CD14-positive monocyte (primary cell): Measurements from ENCODE around the gene PRH1. TPM values are rescaled to one million over a fixed set of nuclear protein-coding genes. Genes with fewer than 3 reads are reported as not detected.

Experiments
- DNase-seq, 3 donors: peaks; one replicate each; pipeline ENCODE4 v3.0.0-alpha.2; 2011 to 2022
- H2AFZ ChIP-seq: 2 replicates; pipeline ENCODE4 v1.6.0; 2012; ENCODE audit warnings: mild to moderate bottlenecking, low read depth, low read length, inconsistent platforms; ENCODE audit not compliant: insufficient read depth, poor library complexity, severe bottlenecking
- H3K27ac ChIP-seq, 2 donors: 1 replicate in 1 of 2; 2 replicates in 1 of 2; pipeline ENCODE4 v1.5.1; 2012 to 2013; ENCODE audit warnings: low read length in 2 of 2, control low read depth in 1 of 2, inconsistent platforms in 1 of 2, low read depth in 1 of 2, mild to moderate bottlenecking in 1 of 2
- H3K27me3 ChIP-seq, 2 donors: one replicate each; pipeline versions ENCODE4 v1.6.0 to v1.6.1; 2011 to 2013; ENCODE audit warnings: low read length in 2 of 2; ENCODE audit not compliant: control insufficient read depth in 2 of 2, insufficient read depth in 2 of 2
- H3K36me3 ChIP-seq, 2 donors: replicated peaks in 1 of 2; 1 replicate in 1 of 2; 2 replicates in 1 of 2; pipeline versions ENCODE4 v1.5.1 to v1.6.1; 2012 to 2013; ENCODE audit warnings: low read length in 2 of 2, control low read depth in 1 of 2, inconsistent platforms in 1 of 2, mild to moderate bottlenecking in 1 of 2; ENCODE audit not compliant: insufficient read depth in 2 of 2, control insufficient read depth in 1 of 2
- H3K4me1 ChIP-seq, 2 donors: 1 replicate in 1 of 2; 2 replicates in 1 of 2; pipeline versions ENCODE4 v1.5.1 to v1.6.1; 2012 to 2013; ENCODE audit warnings: low read length in 2 of 2, control low read depth in 1 of 2, inconsistent platforms in 1 of 2, mild to moderate bottlenecking in 1 of 2, moderate library complexity in 1 of 2; ENCODE audit not compliant: insufficient read depth in 2 of 2, control insufficient read depth in 1 of 2
- H3K4me2 ChIP-seq: replicated peaks from 2 replicates; pipeline ENCODE3; 2012; ENCODE audit warnings: low read length, moderate library complexity, mild to moderate bottlenecking; ENCODE audit not compliant: poor library complexity, severe bottlenecking; ENCODE audit errors: extremely low read depth
- H3K4me3 ChIP-seq, 3 experiments: fragments of 200-600 bp in 1 of 3; sonication (generic) in 1 of 3; replicated peaks in 1 of 3; 1 replicate in 2 of 3; 2 replicates in 1 of 3; pipeline ENCODE4 v1.5.1; 2011 to 2013; ENCODE audit warnings: low read length in 3 of 3, mild to moderate bottlenecking in 3 of 3, control low read depth in 2 of 3, low read depth in 2 of 3, inconsistent platforms in 1 of 3, moderate library complexity in 1 of 3
- H3K79me2 ChIP-seq: 2 replicates; pipeline ENCODE4 v1.6.0; 2012; ENCODE audit warnings: mild to moderate bottlenecking, control low read depth, inconsistent platforms, low read length, moderate library complexity; ENCODE audit not compliant: insufficient read depth
- H3K9ac ChIP-seq: 2 replicates; pipeline ENCODE4 v1.6.0; 2017; ENCODE audit warnings: low read length, mild to moderate bottlenecking; ENCODE audit not compliant: insufficient read depth, poor library complexity, severe bottlenecking
- H3K9me3 ChIP-seq, 2 donors: replicated peaks in 1 of 2; 1 replicate in 1 of 2; 2 replicates in 1 of 2; pipeline versions ENCODE4 v1.5.1 to v1.6.1; 2012 to 2013; ENCODE audit warnings: low read length in 2 of 2, control low read depth in 1 of 2; ENCODE audit not compliant: control insufficient read depth in 1 of 2, insufficient read depth in 1 of 2
- H4K20me1 ChIP-seq: 2 replicates; pipeline ENCODE4 v1.6.0; 2012; ENCODE audit warnings: mild to moderate bottlenecking, low read length, control low read depth, moderate library complexity; ENCODE audit not compliant: insufficient read depth
- H3K27ac Mint-ChIP-seq, 7 donors: one replicate each; pipeline ENCODE4 v1.8.0; 2020; ENCODE audit warnings: mild to moderate bottlenecking in 7 of 7, mixed read lengths in 7 of 7, moderate library complexity in 6 of 7, inconsistent platforms in 2 of 7
- H3K27me3 Mint-ChIP-seq, 3 donors: one replicate each; pipeline ENCODE4 v1.8.0; 2021 to 2022; ENCODE audit warnings: low read depth in 3 of 3, mild to moderate bottlenecking in 3 of 3, mixed read lengths in 3 of 3, moderate library complexity in 3 of 3, inconsistent platforms in 1 of 3
- H3K36me3 Mint-ChIP-seq, 2 donors: one replicate each; pipeline ENCODE4 v1.8.0; 2020; ENCODE audit warnings: mixed read lengths in 2 of 2, inconsistent platforms in 1 of 2, mild to moderate bottlenecking in 1 of 2
- H3K4me1 Mint-ChIP-seq: one replicate; pipeline ENCODE4 v1.8.0; 2020; ENCODE audit warnings: mild to moderate bottlenecking, mixed read lengths
- H3K4me3 Mint-ChIP-seq, 2 donors: one replicate each; pipeline ENCODE4 v1.8.0; 2020; ENCODE audit warnings: mild to moderate bottlenecking in 2 of 2, mixed read lengths in 2 of 2, moderate library complexity in 1 of 2
- H3K9me3 Mint-ChIP-seq, 7 donors: one replicate each; pipeline ENCODE4 v1.8.0; 2020 to 2022; ENCODE audit warnings: mixed read lengths in 7 of 7, mild to moderate bottlenecking in 6 of 7, moderate library complexity in 6 of 7, inconsistent platforms in 2 of 7
- WGBS: methylation state at CpG from one replicate; pipeline ENCODE4 v1.1.5; 2013; ENCODE audit warnings: missing lambda C conversion rate; ENCODE audit not compliant: insufficient coverage; 5-methylcytosine and 5-hydroxymethylcytosine counted together
- intact Hi-C, 2 donors: fragments of 100-400 bp; cut with micrococcal nuclease; formaldehyde crosslinking; loops; one replicate each; pipeline versions ENCODE4 v1.15.0 to v1.15.1; 2023
- polyA plus RNA-seq, 3 donors: library from polyadenylated mRNA; depleted of rRNA in 1 of 3; unstranded in 2 of 3; stranded (reverse) in 1 of 3; fragments of 300-500 nt in 2 of 3; fragments of >200 nt in 1 of 3; fragmentation: Illumina TruSeq in 2 of 3; gene quantifications; 1 replicate in 2 of 3; 2 replicates in 1 of 3; pipeline ENCODE4 v1.2.3, GENCODE V29; 2012 to 2021
- TF ChIP-seq, protein P1 (sequence below): fragments of 200-600 bp; IDR thresholded peaks from one replicate; pipeline ENCODE4 v1.8.0; 2022; ENCODE audit warnings: antibody characterized with exemption, mild to moderate bottlenecking

The PRH1 gene
- polyA plus RNA-seq, 3 donors: 1.9 to 3.5 (median 2.9) TPM

DNA sequence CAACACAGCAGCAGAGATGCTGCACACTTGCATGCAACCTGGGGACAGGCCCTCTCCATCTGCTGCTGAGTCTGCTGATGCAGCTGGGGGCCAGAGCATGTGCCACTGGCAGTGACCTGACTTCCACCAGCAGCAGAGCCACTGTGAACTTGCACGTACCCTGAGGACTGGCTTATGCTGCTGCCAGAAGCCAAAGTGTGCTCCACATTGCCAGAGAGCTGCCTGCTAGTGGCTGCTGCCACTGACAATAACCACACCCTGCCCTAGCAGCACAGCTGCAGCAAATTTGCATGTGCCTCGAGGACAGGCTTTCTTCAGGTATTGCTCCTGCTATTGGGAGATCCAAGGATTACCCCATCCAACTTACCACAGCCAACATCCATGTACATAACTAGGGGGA lies 30.3 kb downstream of the PRH1 start:
- DNase-seq: no peak
- H3K27me3 Mint-ChIP-seq: no peaks in the 10 kb centered on the region
- no peak overlapping the region for H3K4me3 Mint-ChIP-seq
- Histone ChIP-seq H3K27ac (no peak overlapping the region), H3K4me1 (no peaks in the 10 kb centered on the region), H3K9me3 (peaks cover 20 to 30% of the 10 kb centered on the region in 2 donors), H3K79me2 (no peaks in the 10 kb centered on the region), H2AFZ (no peak overlapping the region), H4K20me1 (no peaks in the 10 kb centered on the region), H3K4me2 (no peak overlapping the region), H3K36me3 (no peaks in the 10 kb centered on the region), H3K4me3 (no peak overlapping the region), H3K27me3 (no peaks in the 10 kb centered on the region), H3K9ac (no peak overlapping the region)
- intact Hi-C loops: no loop called here
- peaks cover 8 to 13% of the 10 kb centered on the region in 2 donors for H3K36me3 Mint-ChIP-seq
- WGBS: 100% methylated on average over 2 of the region's 2 CpGs
- H3K27ac Mint-ChIP-seq: no peak overlapping the region
- TF ChIP-seq, protein P1, sequence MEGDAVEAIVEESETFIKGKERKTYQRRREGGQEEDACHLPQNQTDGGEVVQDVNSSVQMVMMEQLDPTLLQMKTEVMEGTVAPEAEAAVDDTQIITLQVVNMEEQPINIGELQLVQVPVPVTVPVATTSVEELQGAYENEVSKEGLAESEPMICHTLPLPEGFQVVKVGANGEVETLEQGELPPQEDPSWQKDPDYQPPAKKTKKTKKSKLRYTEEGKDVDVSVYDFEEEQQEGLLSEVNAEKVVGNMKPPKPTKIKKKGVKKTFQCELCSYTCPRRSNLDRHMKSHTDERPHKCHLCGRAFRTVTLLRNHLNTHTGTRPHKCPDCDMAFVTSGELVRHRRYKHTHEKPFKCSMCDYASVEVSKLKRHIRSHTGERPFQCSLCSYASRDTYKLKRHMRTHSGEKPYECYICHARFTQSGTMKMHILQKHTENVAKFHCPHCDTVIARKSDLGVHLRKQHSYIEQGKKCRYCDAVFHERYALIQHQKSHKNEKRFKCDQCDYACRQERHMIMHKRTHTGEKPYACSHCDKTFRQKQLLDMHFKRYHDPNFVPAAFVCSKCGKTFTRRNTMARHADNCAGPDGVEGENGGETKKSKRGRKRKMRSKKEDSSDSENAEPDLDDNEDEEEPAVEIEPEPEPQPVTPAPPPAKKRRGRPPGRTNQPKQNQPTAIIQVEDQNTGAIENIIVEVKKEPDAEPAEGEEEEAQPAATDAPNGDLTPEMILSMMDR: no peak
- no peaks in the 10 kb centered on the region for H3K4me1 Mint-ChIP-seq
- peaks cover 20 to 31% (median 22%) of the 10 kb centered on the region in 7 donors for H3K9me3 Mint-ChIP-seq

DNA sequence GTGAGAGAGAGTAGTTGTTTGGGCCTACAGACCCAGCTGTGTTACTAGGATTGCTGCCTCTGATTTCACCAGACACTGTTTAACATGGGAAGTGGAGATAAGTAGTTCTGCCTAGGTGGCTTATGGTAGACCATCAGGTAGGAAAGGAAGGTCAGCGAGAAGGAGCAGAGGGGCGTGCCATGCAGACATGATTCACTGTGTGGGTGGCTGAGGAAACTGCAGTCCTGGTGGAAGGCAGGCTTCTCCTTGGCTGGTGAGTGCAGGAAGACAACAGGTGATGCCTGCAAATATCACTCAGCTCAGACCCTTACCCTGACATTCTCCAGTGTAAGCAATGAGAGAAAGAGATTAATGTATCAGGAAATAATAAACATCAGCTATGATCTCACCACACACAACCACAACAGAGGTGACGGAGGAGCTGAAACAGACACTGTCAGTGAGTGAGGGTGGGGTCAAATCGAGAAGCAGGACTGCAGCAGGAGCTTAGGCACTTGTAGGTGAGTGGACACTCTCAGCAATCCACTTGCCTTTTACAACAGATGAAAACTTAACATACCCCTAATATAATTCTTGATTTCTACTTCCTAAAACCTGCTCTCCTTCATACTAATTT lies 32.7 kb downstream of the PRH1 start:
- H3K9me3 Mint-ChIP-seq: peaks cover 2 to 15% (median 5%) of the 10 kb centered on the region in 7 donors
- no peaks in the 10 kb centered on the region for H3K4me1 ChIP-seq
- H3K4me2 ChIP-seq: no peak overlapping the region
- DNase-seq: no peak
- 100% methylated on average over 2 of the region's 4 CpGs for WGBS
- peaks cover 10 to 12% of the 10 kb centered on the region in 2 donors for H3K36me3 Mint-ChIP-seq
- no peak overlapping the region for H3K9ac ChIP-seq
- H3K79me2 ChIP-seq: no peaks in the 10 kb centered on the region
- H3K27ac Mint-ChIP-seq: no peak overlapping the region
- no peak overlapping the region for H2AFZ ChIP-seq
- H3K4me3 ChIP-seq: no peak overlapping the region
- H3K4me1 Mint-ChIP-seq: no peaks in the 10 kb centered on the region
- no peaks in the 10 kb centered on the region for H3K36me3 ChIP-seq
- intact Hi-C loops: no loop called here
- H3K9me3 ChIP-seq: peaks cover 7 to 11% of the 10 kb centered on the region in 2 donors
- H3K27me3 Mint-ChIP-seq: no peaks in the 10 kb centered on the region
- no peaks in the 10 kb centered on the region for H4K20me1 ChIP-seq
- no peak overlapping the region for H3K27ac ChIP-seq
- TF ChIP-seq, protein P1: no peak
- H3K27me3 ChIP-seq: no peaks in the 10 kb centered on the region
- H3K4me3 Mint-ChIP-seq: no peak overlapping the region
